ENCODE results near the gene TEKT1. TPM values are rescaled to one million over a fixed set of nuclear protein-coding genes. Genes with fewer than 3 reads are reported as not detected.

Gene TEKT1
- total RNA-seq, 1 experiment from 2014 or later, result not detected

DNA sequence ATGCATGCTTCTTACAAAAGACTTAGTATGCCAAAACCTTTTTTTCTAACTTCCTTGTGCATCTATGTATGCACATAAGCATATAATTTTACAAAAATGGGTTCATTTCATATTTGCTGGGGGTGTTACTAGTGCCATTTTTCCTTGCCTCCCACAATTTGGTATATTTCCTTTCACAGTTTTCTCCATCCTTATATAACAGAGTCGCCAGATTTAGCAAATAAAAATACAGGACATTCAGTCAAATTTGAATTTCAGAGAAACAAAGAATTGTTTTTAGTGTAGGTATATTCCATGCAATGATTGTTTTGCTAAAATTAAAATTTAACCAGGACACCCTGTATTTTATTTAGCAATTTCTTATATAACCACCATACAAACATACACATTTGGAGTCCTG lies 59.5 kb downstream of the TEKT1 start:
- no peak overlapping the region for H3K27ac Mint-ChIP-seq (ENCODE audit: low read depth, unreplicated experiment)
- H3K36me3 Mint-ChIP-seq (ENCODE audit: insufficient read depth, unreplicated experiment), result no peaks in the 10 kb centered on the region
- peaks cover 24% of the 10 kb centered on the region for H3K9me3 Mint-ChIP-seq (ENCODE audit: unreplicated experiment)
- TF ChIP-seq, protein P1, sequence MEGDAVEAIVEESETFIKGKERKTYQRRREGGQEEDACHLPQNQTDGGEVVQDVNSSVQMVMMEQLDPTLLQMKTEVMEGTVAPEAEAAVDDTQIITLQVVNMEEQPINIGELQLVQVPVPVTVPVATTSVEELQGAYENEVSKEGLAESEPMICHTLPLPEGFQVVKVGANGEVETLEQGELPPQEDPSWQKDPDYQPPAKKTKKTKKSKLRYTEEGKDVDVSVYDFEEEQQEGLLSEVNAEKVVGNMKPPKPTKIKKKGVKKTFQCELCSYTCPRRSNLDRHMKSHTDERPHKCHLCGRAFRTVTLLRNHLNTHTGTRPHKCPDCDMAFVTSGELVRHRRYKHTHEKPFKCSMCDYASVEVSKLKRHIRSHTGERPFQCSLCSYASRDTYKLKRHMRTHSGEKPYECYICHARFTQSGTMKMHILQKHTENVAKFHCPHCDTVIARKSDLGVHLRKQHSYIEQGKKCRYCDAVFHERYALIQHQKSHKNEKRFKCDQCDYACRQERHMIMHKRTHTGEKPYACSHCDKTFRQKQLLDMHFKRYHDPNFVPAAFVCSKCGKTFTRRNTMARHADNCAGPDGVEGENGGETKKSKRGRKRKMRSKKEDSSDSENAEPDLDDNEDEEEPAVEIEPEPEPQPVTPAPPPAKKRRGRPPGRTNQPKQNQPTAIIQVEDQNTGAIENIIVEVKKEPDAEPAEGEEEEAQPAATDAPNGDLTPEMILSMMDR (IDR thresholded peaks at IDR 0.05; ENCODE audit: unreplicated experiment), result no peak
- no peak overlapping the region for H3K4me3 Mint-ChIP-seq (ENCODE audit: unreplicated experiment)
- CTCF ChIA-PET, result no interaction called here
- POLR2A ChIA-PET, result no interaction called here
- DNase-seq (ENCODE audit: unreplicated experiment), result no peak
- intact Hi-C loops (cut with micrococcal nuclease), result no loop called here
- H3K4me1 Mint-ChIP-seq (ENCODE audit: insufficient read depth, unreplicated experiment), result no peaks in the 10 kb centered on the region
- BruUV-seq (replicated peaks), result no TSS peak
- no peaks in the 10 kb centered on the region for H3K27me3 Mint-ChIP-seq (ENCODE audit: insufficient read depth, unreplicated experiment)

DNA sequence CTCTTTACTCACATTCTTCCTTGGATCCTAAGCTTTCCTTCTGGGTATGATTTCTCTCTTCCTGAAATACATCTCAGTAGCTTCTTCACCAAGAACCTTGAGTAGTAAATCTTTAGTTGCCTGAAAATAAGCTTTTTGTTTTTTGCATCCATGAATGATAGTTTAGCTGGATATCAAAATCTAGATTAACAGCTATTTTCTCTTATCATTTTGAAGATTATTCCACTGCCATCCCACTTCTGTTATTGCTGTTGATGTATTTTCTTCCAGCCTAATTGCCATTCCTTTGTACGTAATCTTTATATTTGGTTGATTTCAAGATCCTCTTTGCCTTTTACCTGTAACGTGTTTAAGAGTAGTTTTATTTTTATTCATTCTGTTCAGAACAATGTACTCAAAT lies 63.1 kb downstream of the TEKT1 start:
- no TSS peak for BruUV-seq (replicated peaks)
- CTCF ChIA-PET, result interaction anchor here (0.6 to 1.0 kb wide), 3 partner anchors 75 to 332 kb away, joined by 3 to 5 read pairs (median 3); no protein-coding TSS in a partner anchor
- POLR2A ChIA-PET, result interaction anchor here (0.6 kb wide), 2 partner anchors 15 to 267 kb away, joined by 3 read pairs; partner anchors contain the start of gene SLC16A13
- no peak for DNase-seq (ENCODE audit: unreplicated experiment)
- Mint-ChIP-seq H3K36me3 (ENCODE audit: insufficient read depth, unreplicated experiment) (no peaks in the 10 kb centered on the region), H3K9me3 (ENCODE audit: unreplicated experiment) (peaks cover 33% of the 10 kb centered on the region), H3K27ac (ENCODE audit: low read depth, unreplicated experiment) (no peak overlapping the region), H3K4me1 (ENCODE audit: insufficient read depth, unreplicated experiment) (no peaks in the 10 kb centered on the region), H3K27me3 (ENCODE audit: insufficient read depth, unreplicated experiment) (peaks cover 8% of the 10 kb centered on the region), H3K4me3 (ENCODE audit: unreplicated experiment) (no peak overlapping the region)
- TF ChIP-seq, protein P1 (IDR thresholded peaks at IDR 0.05; ENCODE audit: unreplicated experiment), result no peak
- intact Hi-C loops (cut with micrococcal nuclease), result no loop called here

DNA sequence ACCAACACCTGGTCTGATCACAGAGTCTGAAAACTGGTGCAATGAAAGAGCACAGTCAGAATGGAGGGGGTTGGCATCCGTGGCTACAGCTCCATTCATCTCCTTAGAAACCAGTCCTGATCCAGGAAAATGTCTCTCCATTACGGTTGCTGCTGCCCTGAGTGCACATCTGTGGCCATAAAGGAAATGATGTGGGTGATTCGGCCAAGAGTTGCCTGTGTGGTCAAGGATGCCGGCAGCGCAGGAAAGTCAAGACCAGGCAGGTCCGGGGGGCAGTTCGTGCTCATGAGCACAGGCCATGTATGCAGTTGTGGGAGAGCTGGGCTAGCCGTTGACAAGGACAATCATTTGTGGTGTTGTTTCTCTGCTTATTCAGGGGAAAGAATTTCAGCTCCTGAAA lies 69.8 kb downstream of the TEKT1 start:
- TF ChIP-seq, protein P1 (IDR thresholded peaks at IDR 0.05; ENCODE audit: unreplicated experiment), result no peak
- no peak for DNase-seq (ENCODE audit: unreplicated experiment)
- intact Hi-C loops (cut with micrococcal nuclease), result no loop called here
- POLR2A ChIA-PET, result no interaction called here
- Mint-ChIP-seq H3K27me3 (ENCODE audit: insufficient read depth, unreplicated experiment) (peaks cover 8% of the 10 kb centered on the region), H3K27ac (ENCODE audit: low read depth, unreplicated experiment) (no peak overlapping the region), H3K36me3 (ENCODE audit: insufficient read depth, unreplicated experiment) (no peaks in the 10 kb centered on the region), H3K4me1 (ENCODE audit: insufficient read depth, unreplicated experiment) (no peaks in the 10 kb centered on the region), H3K9me3 (ENCODE audit: unreplicated experiment) (peaks cover 9% of the 10 kb centered on the region), H3K4me3 (ENCODE audit: unreplicated experiment) (no peak overlapping the region)
- no TSS peak for BruUV-seq (replicated peaks)
- CTCF ChIA-PET, result no interaction called here

DNA sequence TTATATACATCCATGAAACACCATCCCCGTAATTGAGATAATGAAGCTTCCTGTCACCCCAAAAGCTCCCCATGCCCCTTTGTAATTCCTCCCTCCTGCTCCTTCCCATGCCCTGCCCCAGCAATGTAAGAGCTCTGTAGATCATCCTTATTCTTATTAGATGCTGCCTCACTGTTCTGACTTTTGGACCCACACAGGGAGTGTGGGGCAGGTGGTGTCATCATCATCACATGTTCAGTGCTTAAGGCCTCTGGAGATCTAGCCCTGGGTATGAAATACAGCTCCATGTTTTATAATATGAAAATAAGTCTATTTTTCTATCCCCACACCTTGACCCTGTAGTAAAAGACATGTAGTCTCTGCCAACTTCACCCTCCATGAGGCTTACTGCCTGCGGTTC lies 73.8 kb downstream of the TEKT1 start:
- ChIA-PET CTCF (no interaction called here), POLR2A (no interaction called here)
- Mint-ChIP-seq H3K4me3 (ENCODE audit: unreplicated experiment) (no peak overlapping the region), H3K27ac (ENCODE audit: low read depth, unreplicated experiment) (no peak overlapping the region), H3K9me3 (ENCODE audit: unreplicated experiment) (no peaks in the 10 kb centered on the region), H3K4me1 (ENCODE audit: insufficient read depth, unreplicated experiment) (peaks cover 5% of the 10 kb centered on the region), H3K36me3 (ENCODE audit: insufficient read depth, unreplicated experiment) (no peaks in the 10 kb centered on the region), H3K27me3 (ENCODE audit: insufficient read depth, unreplicated experiment) (no peaks in the 10 kb centered on the region)
- intact Hi-C loops (cut with micrococcal nuclease), result no loop called here
- BruUV-seq (replicated peaks), result no TSS peak
- DNase-seq (ENCODE audit: unreplicated experiment), result no peak
- TF ChIP-seq, protein P1 (IDR thresholded peaks at IDR 0.05; ENCODE audit: unreplicated experiment), result no peak
